ENCODE results near the gene PKD2.

- TF ChIP-seq CTCF (IDR thresholded peaks at IDR 0.05 in 4 of 5, conservative IDR thresholded peaks at IDR 0.05 in 1 of 5), result no peak
- no peak for TF ChIP-seq POLR2A (IDR thresholded peaks at IDR 0.05)
Observed at GRCh38 chr4:87983996-87984395, 23.4 kb upstream of the PKD2 start.

Measured in gastrocnemius medialis (tissue), 4 donors.